ENCODE measurements around the gene GPAT3.

The GPAT3 gene

GRCh38 chr4:83644677-83645659, 109.1 kb downstream of the GPAT3 start:
- no peak for DNase-seq (ENCODE audit: low read depth in 2 of 2)

GRCh38 chr4:83646538-83647239, 110.8 kb downstream of the GPAT3 start:
- no peak for DNase-seq (ENCODE audit: low read depth in 2 of 2)

DNA sequence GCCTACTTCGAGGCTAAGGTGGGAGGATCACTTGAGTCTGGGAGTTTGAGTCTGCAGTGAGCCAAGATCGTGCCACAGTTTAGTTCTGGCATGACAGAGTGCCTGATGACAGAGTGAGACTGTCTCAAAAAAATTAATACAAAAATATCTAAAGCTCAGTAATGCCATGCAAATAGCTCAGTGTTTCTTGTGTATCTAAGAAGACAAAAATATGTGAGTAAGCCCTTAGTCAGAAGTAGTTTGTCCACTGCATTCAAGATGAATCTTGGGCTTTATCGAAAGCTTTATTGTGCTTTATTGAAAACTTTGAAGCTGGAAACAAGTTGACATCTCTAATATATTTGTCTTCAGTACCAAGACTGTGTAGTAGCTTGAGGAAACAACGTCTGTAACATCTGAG, 115.9 kb downstream of the GPAT3 start:
- no peak for DNase-seq (ENCODE audit: low read depth in 2 of 2)

Data from stimulated activated CD8-positive, alpha-beta memory T cell treated with anti-CD3 and anti-CD28 coated beads, Interleukin-15, amount 100 ng/mL, for 48 hours (primary cell).